ENCODE measurements around the gene NSUN6.
"Not testable (repeated sequence)": the region's sequence is repeated elsewhere in the genome, so short reads cannot be mapped to it uniquely, and the experiment has no call there.

The NSUN6 gene

GRCh38 chr10:18572959-18573561 lies 78.3 kb downstream of the NSUN6 start:
- Mint-ChIP-seq H3K4me1 (no peaks in the 10 kb centered on the region), H3K27ac (no peak overlapping the region), H3K4me3 (no peak overlapping the region), H3K9me3 (peaks cover 4 to 7% of the 10 kb centered on the region in 2 donors), H3K27me3 (no peaks in the 10 kb centered on the region), H3K36me3 (peaks cover 20 to 25% of the 10 kb centered on the region in 2 donors)
- no peak for DNase-seq
- no peak for ATAC-seq (replicated peaks)

- Mint-ChIP-seq H3K27ac (no peak overlapping the region), H3K9me3 (peaks cover 0 to 2% of the 10 kb centered on the region in 2 donors), H3K4me1 (no peaks in the 10 kb centered on the region), H3K36me3 (peaks cover 10 to 14% of the 10 kb centered on the region in 2 donors), H3K27me3 (no peaks in the 10 kb centered on the region), H3K4me3 (no peak overlapping the region)
- ATAC-seq (replicated peaks) (no peak), DNase-seq (no peak)
Observed at GRCh38 chr10:18571780-18572179, 79.6 kb downstream of the NSUN6 start.

GRCh38 chr10:18571076-18571475 lies 80.3 kb downstream of the NSUN6 start:
- no peaks in the 10 kb centered on the region for H3K4me1 Mint-ChIP-seq
- no peak overlapping the region for H3K27ac Mint-ChIP-seq
- ATAC-seq (replicated peaks): no peak
- H3K9me3 Mint-ChIP-seq: peaks cover 0 to 1% of the 10 kb centered on the region in 2 donors
- peaks cover 8 to 9% of the 10 kb centered on the region in 2 donors for H3K36me3 Mint-ChIP-seq
- no peak for DNase-seq
- no peak overlapping the region for H3K4me3 Mint-ChIP-seq
- no peaks in the 10 kb centered on the region for H3K27me3 Mint-ChIP-seq

- H3K27me3 Mint-ChIP-seq: not testable (repeated sequence)
Observed at GRCh38 chr10:18570386-18570785, 81.0 kb downstream of the NSUN6 start.

GRCh38 chr10:18567343-18567856 lies 84.0 kb downstream of the NSUN6 start:
- ATAC-seq (replicated peaks): no peak
- no peak for DNase-seq
- Mint-ChIP-seq H3K9me3 (no peaks in the 10 kb centered on the region), H3K27me3 (no peaks in the 10 kb centered on the region), H3K4me3 (no peak overlapping the region), H3K27ac (no peak overlapping the region), H3K4me1 (no peaks in the 10 kb centered on the region), H3K36me3 (no peaks in the 10 kb centered on the region)

More at GRCh38 chr10:18570386-18570785, 81.0 kb downstream of the NSUN6 start:
- H3K27ac Mint-ChIP-seq; H3K9me3 Mint-ChIP-seq; H3K36me3 Mint-ChIP-seq; H3K4me1 Mint-ChIP-seq; DNase-seq; H3K4me3 Mint-ChIP-seq; ATAC-seq (replicated peaks): not testable (repeated sequence)

- ATAC-seq (replicated peaks) (no peak), DNase-seq (no peak)
- H3K4me3 Mint-ChIP-seq: no peak overlapping the region
- no peak overlapping the region for H3K27ac Mint-ChIP-seq
- no peaks in the 10 kb centered on the region for H3K4me1 Mint-ChIP-seq
- no peaks in the 10 kb centered on the region for H3K27me3 Mint-ChIP-seq
- H3K9me3 Mint-ChIP-seq: no peaks in the 10 kb centered on the region
- no peaks in the 10 kb centered on the region for H3K36me3 Mint-ChIP-seq
Observed at GRCh38 chr10:18566177-18566576, 85.2 kb downstream of the NSUN6 start.

- Mint-ChIP-seq H3K4me3 (no peak overlapping the region), H3K27ac (no peak overlapping the region), H3K27me3 (no peaks in the 10 kb centered on the region), H3K9me3 (no peaks in the 10 kb centered on the region), H3K36me3 (no peaks in the 10 kb centered on the region), H3K4me1 (no peaks in the 10 kb centered on the region)
- no peak for DNase-seq
- no peak for ATAC-seq (replicated peaks)
Observed at GRCh38 chr10:18565006-18565405, 86.4 kb downstream of the NSUN6 start.

GRCh38 chr10:18563003-18563726 lies 88.2 kb downstream of the NSUN6 start:
- DNase-seq (no peak), ATAC-seq (replicated peaks) (no peak)
- no peaks in the 10 kb centered on the region for H3K27me3 Mint-ChIP-seq
- H3K36me3 Mint-ChIP-seq: no peaks in the 10 kb centered on the region
- H3K4me1 Mint-ChIP-seq: no peaks in the 10 kb centered on the region
- H3K4me3 Mint-ChIP-seq: no peak overlapping the region
- H3K27ac Mint-ChIP-seq: no peak overlapping the region
- no peaks in the 10 kb centered on the region for H3K9me3 Mint-ChIP-seq

GRCh38 chr10:18561861-18562551 lies 89.4 kb downstream of the NSUN6 start:
- no peak for DNase-seq
- Mint-ChIP-seq H3K27me3 (no peaks in the 10 kb centered on the region), H3K36me3 (no peaks in the 10 kb centered on the region), H3K4me3 (no peak overlapping the region), H3K4me1 (no peaks in the 10 kb centered on the region), H3K9me3 (no peaks in the 10 kb centered on the region), H3K27ac (no peak overlapping the region)
- ATAC-seq (replicated peaks): no peak

- Mint-ChIP-seq H3K4me1 (no peaks in the 10 kb centered on the region), H3K36me3 (no peaks in the 10 kb centered on the region), H3K9me3 (no peaks in the 10 kb centered on the region), H3K27ac (no peak overlapping the region), H3K27me3 (no peaks in the 10 kb centered on the region), H3K4me3 (no peak overlapping the region)
- no peak for DNase-seq
- ATAC-seq (replicated peaks): no peak
Observed at GRCh38 chr10:18557960-18558359, 93.4 kb downstream of the NSUN6 start.

- Mint-ChIP-seq H3K27ac (no peak overlapping the region), H3K9me3 (no peaks in the 10 kb centered on the region), H3K36me3 (no peaks in the 10 kb centered on the region), H3K4me1 (no peaks in the 10 kb centered on the region), H3K4me3 (no peak overlapping the region), H3K27me3 (no peaks in the 10 kb centered on the region)
- DNase-seq (no peak), ATAC-seq (replicated peaks) (no peak)
Observed at GRCh38 chr10:18556522-18557147, 94.8 kb downstream of the NSUN6 start.

- H3K4me1 Mint-ChIP-seq: no peaks in the 10 kb centered on the region
- peaks cover 5 to 8% of the 10 kb centered on the region in 2 donors for H3K36me3 Mint-ChIP-seq
- no peaks in the 10 kb centered on the region for H3K9me3 Mint-ChIP-seq
- DNase-seq (no peak), ATAC-seq (replicated peaks) (no peak)
- H3K27ac Mint-ChIP-seq: no peak overlapping the region
- H3K4me3 Mint-ChIP-seq: no peak overlapping the region
- no peaks in the 10 kb centered on the region for H3K27me3 Mint-ChIP-seq
Observed at GRCh38 chr10:18554479-18554878, 96.9 kb downstream of the NSUN6 start.

- DNase-seq: no peak
- no peak overlapping the region for H3K27ac Mint-ChIP-seq
- H3K4me3 Mint-ChIP-seq: no peak overlapping the region
- peaks cover 15 to 26% of the 10 kb centered on the region in 2 donors for H3K36me3 Mint-ChIP-seq
- no peaks in the 10 kb centered on the region for H3K9me3 Mint-ChIP-seq
- no peaks in the 10 kb centered on the region for H3K27me3 Mint-ChIP-seq
- ATAC-seq (replicated peaks): no peak
- no peaks in the 10 kb centered on the region for H3K4me1 Mint-ChIP-seq
Observed at GRCh38 chr10:18551473-18551872, 99.9 kb downstream of the NSUN6 start.

- DNase-seq (no peak), ATAC-seq (replicated peaks) (no peak)
- Mint-ChIP-seq H3K4me1 (no peaks in the 10 kb centered on the region), H3K9me3 (no peaks in the 10 kb centered on the region), H3K27ac (no peak overlapping the region), H3K4me3 (no peak overlapping the region), H3K36me3 (peaks cover 23 to 33% of the 10 kb centered on the region in 2 donors), H3K27me3 (no peaks in the 10 kb centered on the region)
Observed at GRCh38 chr10:18549105-18549504, 102.3 kb downstream of the NSUN6 start.
